GM18907 (cell line): Measurements from ENCODE around the gene NRIP3.
"Not testable (repeated sequence)": the region's sequence is repeated elsewhere in the genome, so short reads cannot be mapped to it uniquely, and the experiment has no call there.

Experiments
- ATAC-seq: cut with Tn5 transposase; IDR thresholded peaks from one replicate; pipeline ENCODE4 v1.9.1; 2021; ENCODE audit warnings: mild to moderate bottlenecking, moderate library complexity; ENCODE audit not compliant: unreplicated experiment

The NRIP3 gene

DNA sequence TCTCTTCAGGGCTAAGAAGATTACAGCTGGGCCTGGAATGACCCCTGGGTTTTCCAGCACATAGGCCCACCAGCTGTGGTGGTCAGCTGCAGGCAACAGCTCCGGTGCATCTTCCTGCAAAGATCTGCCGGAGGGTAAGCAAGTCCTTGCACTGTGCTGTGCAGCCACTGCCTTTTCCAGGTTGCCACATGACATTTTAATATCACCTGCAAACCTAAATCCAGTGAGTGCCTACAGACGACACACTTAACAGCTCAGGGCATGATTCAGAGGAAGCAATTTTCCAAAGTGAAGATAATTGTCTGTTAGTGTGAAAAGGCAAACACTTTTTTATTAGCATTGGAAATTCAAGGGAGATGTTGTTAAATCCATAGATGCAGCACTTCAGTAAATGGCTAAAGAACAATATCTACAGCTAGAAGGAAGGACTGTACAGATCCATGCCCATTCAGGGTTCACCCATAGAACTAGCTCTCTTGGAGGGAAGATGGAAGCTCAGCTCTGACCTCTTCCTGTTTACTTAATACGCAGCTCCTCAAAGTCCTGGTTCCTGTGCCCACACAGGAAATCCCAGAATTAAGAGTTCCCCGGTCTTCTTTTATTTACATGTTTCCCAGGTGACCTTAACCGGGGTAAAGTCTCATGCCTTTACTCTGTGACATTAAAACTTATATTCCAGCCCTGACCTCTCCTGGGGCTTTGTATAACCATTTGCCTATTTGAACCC, 13.3 kb upstream of the NRIP3 start:
- no peak for ATAC-seq

DNA sequence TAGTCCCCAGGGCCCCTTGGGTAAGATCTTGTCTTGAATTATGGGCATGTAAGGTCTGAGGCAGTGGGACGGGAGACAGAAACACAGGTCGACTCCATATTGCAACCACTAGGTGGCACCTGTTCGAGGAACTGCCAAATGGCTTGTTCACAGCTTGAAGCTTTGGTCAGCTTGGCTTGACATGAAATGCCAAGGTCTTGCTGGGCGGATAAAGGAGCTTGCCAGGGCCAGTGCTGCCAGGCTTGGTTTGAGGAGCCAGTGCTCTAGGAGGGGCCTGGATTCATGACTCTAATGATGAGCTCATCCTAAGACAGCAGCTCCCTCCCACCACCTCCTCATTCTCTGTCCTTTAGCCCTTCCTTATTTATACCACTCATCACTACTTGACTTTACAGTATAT, 11.9 kb upstream of the NRIP3 start:
- ATAC-seq = peak; percentile 80

DNA sequence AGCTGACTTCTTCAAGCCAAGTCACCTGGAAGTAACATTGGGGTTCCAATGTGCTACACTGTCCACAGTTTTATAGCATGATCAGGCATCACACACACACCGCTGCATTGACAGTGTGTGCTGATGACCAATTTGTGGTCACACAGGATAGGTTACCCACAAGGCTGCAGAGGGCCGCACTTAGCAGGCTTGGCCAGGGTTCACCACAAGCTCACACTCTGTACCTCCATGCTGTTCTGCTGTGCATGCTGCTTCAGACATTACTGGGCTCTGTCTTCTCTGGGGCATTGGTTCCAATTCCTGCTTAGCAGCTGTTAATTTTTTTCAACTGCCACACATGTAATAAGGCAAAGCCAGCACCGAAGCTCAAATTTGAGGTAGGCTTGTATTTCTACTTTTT, 11.0 kb upstream of the NRIP3 start:
- no peak for ATAC-seq

DNA sequence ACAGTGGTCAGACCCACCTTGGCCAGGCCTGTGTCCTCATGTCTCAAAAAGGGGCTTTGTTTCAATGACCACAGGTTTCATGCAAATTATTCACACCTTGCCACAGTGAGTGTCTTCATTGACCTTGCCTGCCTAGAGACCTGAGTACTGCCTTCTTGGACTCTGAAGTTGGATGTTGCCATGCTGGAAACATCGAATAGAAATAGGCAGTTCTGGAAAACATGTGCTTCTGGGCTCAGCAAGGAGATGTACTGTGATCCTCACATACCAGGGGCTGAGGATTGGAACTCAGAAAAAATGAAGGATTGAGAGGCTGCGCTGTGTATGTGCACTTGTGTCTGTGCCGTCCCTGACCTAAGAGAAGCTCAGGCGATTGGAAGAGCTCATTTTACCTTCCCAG, 9.6 kb upstream of the NRIP3 start:
- no peak for ATAC-seq

GRCh38 chr11:9009538-9009937, 5.7 kb upstream of the NRIP3 start:
- ATAC-seq = not testable (repeated sequence)

GRCh38 chr11:9008661-9009060, 4.9 kb upstream of the NRIP3 start:
- no peak for ATAC-seq

- no peak for ATAC-seq
These were observed 4.3 kb upstream of the NRIP3 start for GRCh38 chr11:9008011-9008550.

DNA sequence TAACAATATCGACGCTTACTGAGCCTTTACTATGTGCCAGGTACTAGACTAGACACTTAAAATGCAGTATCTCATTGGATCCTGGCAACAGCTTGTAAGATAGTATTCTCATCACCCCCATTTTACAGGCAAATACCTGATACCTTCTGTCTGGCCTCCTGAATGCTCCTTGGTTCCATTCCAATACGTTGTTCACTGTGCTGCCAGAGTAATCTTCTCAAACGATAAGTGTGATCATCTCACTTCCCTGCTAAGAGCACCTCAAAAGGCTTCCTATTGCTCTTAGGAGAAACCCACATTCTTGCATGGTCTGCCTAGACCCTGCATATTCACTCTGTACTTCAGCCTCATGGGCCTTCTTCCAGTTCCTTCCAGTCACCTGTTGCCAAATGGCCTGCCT, 1.3 kb upstream of the NRIP3 start:
- no peak for ATAC-seq

DNA sequence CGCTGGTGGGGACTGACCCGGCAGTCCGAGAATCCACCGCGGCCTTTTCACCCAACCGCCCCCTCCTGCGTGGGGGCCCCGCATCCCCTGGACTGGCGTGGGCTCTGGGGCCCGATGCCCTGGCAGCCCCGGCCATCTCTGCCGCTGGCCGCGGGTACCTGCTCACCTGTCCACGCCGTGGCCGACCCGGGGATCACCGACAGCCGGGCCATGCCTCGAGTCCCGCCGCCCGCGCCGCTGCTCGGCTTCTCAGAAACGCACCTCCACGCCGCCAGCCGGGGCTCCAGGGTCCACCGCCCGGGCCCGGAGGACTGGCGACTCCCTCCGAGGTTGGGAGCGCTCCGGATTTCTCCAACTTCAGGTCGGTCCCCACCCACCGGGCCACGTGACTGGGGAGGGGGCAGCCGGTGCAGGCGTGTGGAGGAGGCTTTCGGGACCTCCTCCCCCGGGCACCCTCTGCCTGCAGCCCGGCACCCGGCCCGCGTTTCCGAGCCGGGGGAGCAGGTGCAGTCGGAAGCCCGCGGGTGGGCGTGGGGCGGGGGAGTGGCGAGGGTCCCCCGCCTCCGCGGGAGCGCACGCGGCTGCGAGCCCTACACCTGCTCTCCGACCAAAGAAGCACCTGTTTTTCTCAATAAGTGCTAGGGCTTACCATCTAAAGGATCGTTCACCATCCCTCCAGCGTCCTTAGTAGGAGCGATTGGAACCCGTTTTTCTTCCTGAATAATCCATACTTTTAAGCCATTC, 554 bp upstream of the NRIP3 start:
- no peak for ATAC-seq

DNA sequence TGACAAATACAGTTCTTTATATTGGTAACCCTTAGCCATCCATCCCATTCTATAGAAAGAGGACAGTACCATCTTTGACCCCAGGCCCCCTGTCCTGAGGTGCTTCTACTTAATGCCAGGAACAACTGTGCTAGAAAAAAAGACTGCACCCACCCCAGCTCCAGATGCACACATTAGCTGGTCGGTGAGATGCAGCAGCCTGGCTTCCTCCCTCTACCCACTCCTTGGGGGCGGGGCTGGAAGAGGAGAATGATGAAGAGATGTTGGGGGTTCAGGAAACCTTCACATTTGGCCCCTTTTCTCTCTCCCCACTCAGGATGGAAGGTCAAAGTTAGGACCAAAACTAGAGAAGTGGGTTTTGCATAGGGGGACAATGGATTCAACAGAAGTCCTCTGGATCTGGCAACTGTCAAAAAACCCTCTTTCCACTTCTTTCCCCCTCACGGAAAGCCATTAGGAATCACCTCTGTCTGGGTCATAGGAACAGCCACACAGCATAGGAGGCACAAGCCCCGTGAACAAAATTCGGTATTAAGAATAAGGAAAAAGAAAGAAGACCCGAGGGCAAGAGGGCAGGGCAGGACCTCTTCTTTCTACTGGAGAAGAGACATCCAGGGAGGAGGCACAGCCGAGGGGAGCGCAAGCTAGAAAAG, 755 bp downstream of the NRIP3 start:
- no peak for ATAC-seq

DNA sequence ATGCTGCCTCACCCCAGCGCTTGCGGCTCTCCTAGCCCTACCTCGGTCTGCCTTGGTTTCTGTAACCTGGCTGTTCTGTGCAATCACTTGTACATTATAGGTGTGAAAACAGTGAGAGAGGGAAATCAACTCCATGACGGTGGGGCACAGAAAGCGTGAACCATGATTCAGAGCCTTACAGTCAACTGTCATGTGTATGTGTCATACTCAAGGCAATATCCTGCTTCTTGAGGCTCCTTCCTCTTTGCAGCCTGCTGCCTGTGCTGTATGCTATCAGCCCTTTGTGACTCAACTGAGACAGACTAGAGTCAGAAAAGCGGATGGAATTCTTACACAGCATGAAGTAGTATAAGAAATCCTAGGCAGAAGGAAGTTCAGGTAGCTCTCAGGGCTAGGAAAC, 2.1 kb downstream of the NRIP3 start:
- ATAC-seq = no peak

DNA sequence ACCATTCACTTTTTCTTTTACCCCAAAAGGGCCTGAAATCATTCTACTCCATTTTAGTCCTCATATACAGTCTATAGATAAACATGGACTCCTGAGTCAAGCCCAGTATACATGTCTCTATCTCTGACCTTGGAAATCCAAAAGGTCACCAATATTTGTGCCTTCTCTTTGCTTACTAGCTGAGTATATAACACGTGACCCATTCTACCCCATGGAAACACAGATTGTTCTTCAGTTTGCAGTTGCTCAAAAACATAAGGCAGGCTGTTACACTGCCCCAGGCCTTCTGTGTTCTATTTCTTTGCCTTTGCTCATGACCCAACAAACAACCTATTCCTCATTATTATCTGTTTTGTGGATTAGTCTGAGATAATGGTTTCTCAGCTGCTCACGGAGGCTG, 5.8 kb downstream of the NRIP3 start:
- no peak for ATAC-seq

GRCh38 chr11:8997451-8997850, 6.3 kb downstream of the NRIP3 start:
- no peak for ATAC-seq

DNA sequence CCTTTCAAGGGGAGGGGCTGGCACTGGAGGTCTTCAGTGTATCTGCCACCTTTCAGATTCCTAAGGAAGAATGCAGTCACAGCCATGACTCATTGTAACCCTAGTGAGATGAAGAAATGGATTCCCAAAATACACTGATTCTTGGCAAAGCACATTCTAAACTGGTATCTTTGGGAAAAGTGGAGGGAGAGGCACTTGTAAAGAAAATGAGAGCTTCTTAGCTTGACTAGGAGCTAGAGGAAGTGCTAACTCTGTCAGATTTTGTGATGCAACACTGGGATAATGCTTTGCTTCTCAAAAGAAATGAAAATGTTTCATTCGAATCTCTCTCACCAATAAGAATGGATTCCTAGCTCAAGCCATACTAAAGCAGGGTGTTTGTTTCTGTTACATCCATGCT, 14.3 kb downstream of the NRIP3 start:
- no peak for ATAC-seq

DNA sequence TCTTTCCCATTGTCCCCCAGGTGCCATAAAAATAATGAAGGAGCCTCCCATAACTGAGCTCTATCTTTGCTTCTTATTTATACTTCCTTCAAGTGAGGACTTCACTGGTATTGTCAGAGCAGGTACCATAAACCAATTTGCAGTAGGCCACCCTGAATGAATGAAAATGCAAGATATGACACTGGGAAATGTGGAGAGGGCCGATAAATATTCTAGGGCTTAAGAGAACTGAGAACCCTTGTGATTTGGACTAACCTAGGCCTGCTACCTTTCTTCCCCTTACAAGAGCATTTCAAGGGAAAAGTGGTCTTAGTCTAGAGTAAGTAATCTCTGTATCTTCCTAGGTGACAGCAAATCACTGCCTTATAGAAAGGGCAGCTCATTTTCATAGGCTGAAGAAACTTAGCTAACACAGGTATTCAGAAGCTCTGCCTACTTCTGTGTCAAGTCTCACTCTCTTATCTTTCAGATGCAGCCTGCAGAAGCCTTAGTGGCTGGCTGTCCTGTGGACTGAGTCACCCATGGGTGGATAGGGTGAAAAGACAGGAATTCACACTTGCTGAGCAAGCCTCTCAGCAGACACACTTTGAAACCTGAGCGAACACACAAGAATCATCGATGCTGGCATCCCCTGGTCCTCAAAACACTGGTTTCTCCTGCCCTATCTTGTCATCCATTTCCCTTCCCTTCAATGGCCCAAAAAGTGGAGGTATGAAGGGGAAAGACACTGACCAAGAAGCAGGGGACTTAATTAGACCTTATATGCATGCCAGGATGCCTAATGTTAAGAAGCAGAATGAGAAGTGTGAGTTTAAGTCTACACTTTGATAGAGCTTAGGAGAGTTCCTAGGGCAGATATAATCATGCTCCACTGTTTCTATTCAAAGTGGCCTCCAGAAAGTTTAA, 15.2 kb downstream of the NRIP3 start:
- no peak for ATAC-seq

- ATAC-seq = no peak
These were observed 16.4 kb downstream of the NRIP3 start for GRCh38 chr11:8987446-8987845.

DNA sequence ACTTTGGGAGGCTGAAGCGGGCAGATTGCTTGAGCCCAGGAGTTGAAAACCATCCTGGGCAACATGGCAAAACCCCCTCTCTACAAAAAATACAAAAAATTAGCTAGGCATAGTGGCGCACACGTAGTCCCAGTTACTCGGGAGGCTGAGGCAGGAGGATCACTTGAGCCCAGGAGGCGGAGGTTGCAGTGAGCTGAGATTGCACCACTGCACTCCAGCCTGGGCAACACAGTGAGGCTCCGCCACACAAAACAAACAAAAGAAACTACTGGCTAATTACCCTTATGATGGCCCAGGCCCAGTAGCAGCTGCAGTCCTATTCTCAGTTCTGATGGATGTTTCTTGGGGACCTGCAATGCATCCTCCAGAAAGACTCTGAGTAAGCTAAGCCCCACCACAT, 17.0 kb downstream of the NRIP3 start:
- not testable (repeated sequence) for ATAC-seq

GRCh38 chr11:8985462-8985861, 18.3 kb downstream of the NRIP3 start:
- no peak for ATAC-seq

DNA sequence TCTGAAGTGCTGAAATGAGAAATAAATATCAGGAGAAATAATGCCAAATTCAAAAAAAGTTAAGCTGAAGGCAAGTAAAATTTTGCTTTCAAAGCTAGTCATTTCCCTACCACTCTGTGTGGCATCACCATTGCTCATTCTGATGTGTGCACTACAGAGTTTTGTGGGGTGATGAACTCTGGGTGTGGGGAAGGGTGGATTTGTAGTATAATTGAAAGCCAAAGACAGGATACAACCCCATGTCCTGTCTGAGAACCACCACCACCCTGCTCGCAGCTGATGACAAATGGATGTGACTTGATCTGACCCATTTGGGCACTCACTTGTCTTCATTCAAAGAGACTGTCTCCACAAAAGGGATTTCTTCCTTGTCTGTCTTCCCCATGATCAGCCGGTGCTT, 20.2 kb downstream of the NRIP3 start:
- ATAC-seq = no peak

GRCh38 chr11:8980485-8980884, 23.3 kb downstream of the NRIP3 start:
- no peak for ATAC-seq

DNA sequence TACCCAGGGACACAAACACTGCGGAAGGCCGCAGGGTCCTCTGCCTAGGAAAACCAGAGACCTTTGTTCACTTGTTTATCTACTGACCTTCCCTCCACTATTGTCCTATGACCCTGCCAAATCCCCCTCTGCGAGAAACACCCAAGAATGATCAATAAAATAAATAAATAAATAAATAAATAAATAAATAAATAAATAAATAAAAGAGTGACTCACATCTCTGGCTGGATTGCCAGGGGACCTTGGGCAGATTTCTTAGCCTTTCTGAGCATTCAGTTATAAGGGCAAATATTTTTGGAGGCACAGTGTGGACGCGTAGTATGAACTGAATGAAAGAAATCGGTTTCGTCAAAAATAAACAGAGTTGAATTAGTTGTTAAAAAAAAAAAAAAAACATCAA, 24.4 kb downstream of the NRIP3 start:
- not testable (repeated sequence) for ATAC-seq
